SK-N-SH (cell line): ENCODE data around the gene SYNGR2. TPM values are rescaled to one million over a fixed set of nuclear protein-coding genes. Genes with fewer than 3 reads are reported as not detected.

Experiments
- CTCF ChIA-PET: fragments of 300-600, 350-600 bp; formaldehyde crosslinking; extraction: SDS; loops from one replicate; lab custom pipeline; 2021; lab: Yijun Ruan, JAX
- POLR2A ChIA-PET: fragments of 350-600 bp; sonication (Branson Sonifier 250); formaldehyde crosslinking; extraction: SDS; loops from one replicate; lab custom pipeline; 2020; ENCODE audit warnings: antibody characterized with exemption, inconsistent platforms; lab: Yijun Ruan, JAX
- DNase-seq: peaks from one replicate; pipeline ENCODE4 v3.0.0; 2012
- H2AFZ ChIP-seq: fragments of 200-600 bp; sonication (generic); 2 replicates; pipeline ENCODE4 v1.8.1; 2016; ENCODE audit warnings: antibody characterized with exemption, mild to moderate bottlenecking, low read depth
- H3F3A ChIP-seq: fragments of 200-600 bp; sonication (generic); replicated peaks from 2 replicates; pipeline ENCODE3; 2016; ENCODE audit warnings: antibody characterized with exemption, mild to moderate bottlenecking; ENCODE audit not compliant: insufficient read depth
- H3K27ac ChIP-seq, 2 experiments: fragments of 200-500 bp in 1 of 2; fragments of 200-600 bp in 1 of 2; sonication (Bioruptor generic) in 1 of 2; sonication (generic), shearing (Covaris generic) in 1 of 2; 2 replicates each; pipeline versions ENCODE4 v1.5.1 to v1.6.1; 2014 to 2016; ENCODE audit warnings: low read depth in 2 of 2, inconsistent platforms in 1 of 2, low read length in 1 of 2, mild to moderate bottlenecking in 1 of 2, mixed read lengths in 1 of 2
- H3K27me3 ChIP-seq: fragments of 200-600 bp; sonication (generic), shearing (Covaris generic); 2 replicates; pipeline ENCODE4 v1.6.1; 2016; ENCODE audit warnings: mixed run types; ENCODE audit not compliant: insufficient read depth
- H3K36me3 ChIP-seq, 2 experiments: fragments of 200-500 bp in 1 of 2; fragments of 200-600 bp in 1 of 2; sonication (Bioruptor generic) in 1 of 2; sonication (generic) in 1 of 2; replicated peaks in 1 of 2; 2 replicates each; pipeline versions ENCODE3 to v1.5.1; 2014 to 2016; ENCODE audit warnings: low read length in 1 of 2, mild to moderate bottlenecking in 1 of 2; ENCODE audit not compliant: insufficient read depth in 2 of 2, control insufficient read depth in 1 of 2
- H3K4me1 ChIP-seq, 2 experiments: fragments of 200-500 bp in 1 of 2; fragments of 200-600 bp in 1 of 2; sonication (Bioruptor generic) in 1 of 2; sonication (generic), shearing (Covaris generic) in 1 of 2; 2 replicates each; pipeline versions ENCODE4 v1.5.1 to v1.6.1; 2014 to 2016; ENCODE audit warnings: low read depth in 1 of 2, low read length in 1 of 2, mixed run types in 1 of 2; ENCODE audit not compliant: insufficient read depth in 2 of 2, control insufficient read depth in 1 of 2
- H3K4me2 ChIP-seq: fragments of 200-600 bp; sonication (generic), shearing (Covaris generic); 2 replicates; pipeline ENCODE4 v1.6.1; 2017; ENCODE audit warnings: mixed run types
- H3K4me3 ChIP-seq, 2 experiments: fragments of 200-500 bp in 1 of 2; fragments of 200-600 bp in 1 of 2; sonication (Bioruptor generic) in 1 of 2; sonication (generic), shearing (Covaris generic) in 1 of 2; 2 replicates each; pipeline versions ENCODE4 v1.5.1 to v1.8.1; 2014 to 2016; ENCODE audit warnings: low read depth in 2 of 2, inconsistent platforms in 1 of 2, low read length in 1 of 2, mild to moderate bottlenecking in 1 of 2, mixed read lengths in 1 of 2, moderate library complexity in 1 of 2
- H3K79me2 ChIP-seq: fragments of 200-600 bp; sonication (generic); 2 replicates; pipeline ENCODE4 v1.8.1; 2017; ENCODE audit warnings: mild to moderate bottlenecking; ENCODE audit not compliant: insufficient read depth
- H3K9ac ChIP-seq: fragments of 200-600 bp; sonication (generic); 2 replicates; pipeline ENCODE4 v1.6.1; 2017; ENCODE audit warnings: mixed run types
- H3K9me2 ChIP-seq: fragments of 200-600 bp; sonication (generic); 2 replicates; pipeline ENCODE4 v1.6.1; 2017; ENCODE audit warnings: mixed run types
- H3K9me3 ChIP-seq: fragments of 200-600 bp; sonication (generic); 2 replicates; pipeline ENCODE4 v1.6.1; 2017; ENCODE audit warnings: mixed run types, mild to moderate bottlenecking, moderate library complexity
- H4K20me1 ChIP-seq: fragments of 200-600 bp; sonication (generic); 2 replicates; pipeline ENCODE4 v1.6.1; 2017; ENCODE audit warnings: mild to moderate bottlenecking, mixed run types; ENCODE audit not compliant: insufficient read depth
- EZH2phosphoT487 ChIP-seq: fragments of 200-600 bp; sonication (generic); IDR thresholded peaks from 2 replicates; pipeline ENCODE4 v1.6.1; 2017; ENCODE audit warnings: low read depth, mixed run types, mild to moderate bottlenecking, antibody characterized with exemption, moderate library complexity, borderline replicate concordance
- FOXM1 ChIP-seq: IDR thresholded peaks from 2 replicates; pipeline ENCODE4 v1.4.0; 2012; ENCODE audit warnings: low read depth, mild to moderate bottlenecking
- GATA2 ChIP-seq: sonication (generic); formaldehyde crosslinking; IDR thresholded peaks from 2 replicates; pipeline ENCODE4 v1.5.0; 2020; ENCODE audit warnings: mild to moderate bottlenecking, missing genetic modification reagents
- IRF3 ChIP-seq: fragments of 150-350 bp; IDR thresholded peaks from 2 replicates; pipeline ENCODE4 v1.6.1; 2016; ENCODE audit warnings: mild to moderate bottlenecking, low read depth, low read length
- JUND ChIP-seq: IDR thresholded peaks from 2 replicates; pipeline ENCODE4 v1.4.0; 2012
- MAX ChIP-seq: IDR thresholded peaks from 2 replicates; pipeline ENCODE4 v1.4.0; 2012; ENCODE audit warnings: low read depth
- RXRA ChIP-seq: IDR thresholded peaks from 2 replicates; pipeline ENCODE4 v1.4.0; 2012; ENCODE audit warnings: low read depth, mild to moderate bottlenecking, borderline replicate concordance
- SIN3A ChIP-seq: IDR thresholded peaks from 2 replicates; pipeline ENCODE4 v1.6.1; 2012; ENCODE audit warnings: low read depth, mild to moderate bottlenecking, low read length, moderate library complexity, borderline replicate concordance
- TCF12 ChIP-seq: IDR thresholded peaks from 2 replicates; pipeline ENCODE4 v1.4.0; 2012
- YY1 ChIP-seq: IDR thresholded peaks from 2 replicates; pipeline ENCODE4 v1.4.0; 2012; ENCODE audit warnings: low read depth, mild to moderate bottlenecking
- WGBS: methylation state at CpG from one replicate; pipeline ENCODE4 v1.1.6; 2017; ENCODE audit warnings: low lambda C conversion rate; 5-methylcytosine and 5-hydroxymethylcytosine counted together
- polyA plus RNA-seq, 3 experiments: library from polyadenylated mRNA; depleted of rRNA; stranded (reverse); fragments of >200 nt; gene quantifications; 2 replicates each; pipeline ENCODE4 v1.2.3, GENCODE V29; 2012
- TF ChIP-seq, protein P1 (sequence below): IDR thresholded peaks from 2 replicates; pipeline ENCODE4; 2012
- TF ChIP-seq, protein P2 (sequence below): IDR thresholded peaks from 2 replicates; pipeline ENCODE4 v1.4.0; 2012; ENCODE audit warnings: low read depth, borderline replicate concordance

Gene SYNGR2
- polyA plus RNA-seq, 1 of the 3 experiments (the other 2 are of a cell fraction), result 181 TPM

DNA sequence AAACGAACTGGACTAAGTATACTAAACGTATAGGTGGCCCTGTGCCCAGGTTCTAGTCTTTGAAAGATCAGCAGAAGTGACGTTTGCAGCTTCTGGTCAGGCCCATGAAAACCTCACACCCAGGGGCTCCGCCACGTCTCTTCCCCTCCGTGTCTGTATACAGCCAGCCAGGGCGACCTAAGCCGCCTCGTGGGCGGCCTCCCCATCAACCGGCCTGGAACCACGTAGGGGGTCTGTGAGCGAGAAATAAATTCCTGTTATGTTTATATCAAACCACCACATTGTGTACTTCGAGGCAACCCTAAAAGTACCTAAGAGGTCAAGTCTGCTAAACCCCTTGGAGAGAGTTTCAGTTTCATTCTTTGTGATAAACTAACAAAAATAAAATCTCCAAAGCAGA, 11.7 kb downstream of the SYNGR2 start:
- Histone ChIP-seq H3K9me3 (no peaks in the 10 kb centered on the region), H3K9ac (no peak overlapping the region), H3K27me3 (no peaks in the 10 kb centered on the region), H3F3A (no peaks in the 10 kb centered on the region), H3K79me2 (peaks cover 20% of the 10 kb centered on the region), H3K36me3 (no peaks in the 10 kb centered on the region), H3K4me2 (no peak overlapping the region), H3K9me2 (no peaks in the 10 kb centered on the region), H3K27ac (no peak overlapping the region), H2AFZ (no peak overlapping the region), H3K4me3 (no peak overlapping the region), H4K20me1 (peaks cover 5% of the 10 kb centered on the region; the same call in 1 of the 2 replicates), H3K4me1 (peaks cover 0 to 7% of the 10 kb centered on the region in 2 experiments; a peak in 1 of 4 replicates)
- WGBS, result 91% methylated on average over 14 of the region's 14 CpGs
- 0 out of 2 replicates have a peak, but pooled peaks have one; percentile 1 for TF ChIP-seq MAX
- TF ChIP-seq, protein P1, sequence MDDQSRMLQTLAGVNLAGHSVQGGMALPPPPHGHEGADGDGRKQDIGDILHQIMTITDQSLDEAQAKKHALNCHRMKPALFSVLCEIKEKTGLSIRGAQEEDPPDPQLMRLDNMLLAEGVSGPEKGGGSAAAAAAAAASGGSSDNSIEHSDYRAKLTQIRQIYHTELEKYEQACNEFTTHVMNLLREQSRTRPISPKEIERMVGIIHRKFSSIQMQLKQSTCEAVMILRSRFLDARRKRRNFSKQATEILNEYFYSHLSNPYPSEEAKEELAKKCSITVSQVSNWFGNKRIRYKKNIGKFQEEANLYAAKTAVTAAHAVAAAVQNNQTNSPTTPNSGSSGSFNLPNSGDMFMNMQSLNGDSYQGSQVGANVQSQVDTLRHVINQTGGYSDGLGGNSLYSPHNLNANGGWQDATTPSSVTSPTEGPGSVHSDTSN, result no peak
- TF ChIP-seq FOXM1, result no peak
- no peak for TF ChIP-seq RXRA
- no peak for TF ChIP-seq IRF3
- TF ChIP-seq TCF12, result no peak
- TF ChIP-seq SIN3A, result no peak
- no peak for TF ChIP-seq EZH2phosphoT487
- ChIA-PET POLR2A (no interaction called here), CTCF (interaction anchor here (1.4 to 4.8 kb wide), 3 partner anchors 10 to 70 kb away, joined by 4 to 25 read pairs (median 7); no protein-coding TSS in a partner anchor)
- DNase-seq, result no peak

DNA sequence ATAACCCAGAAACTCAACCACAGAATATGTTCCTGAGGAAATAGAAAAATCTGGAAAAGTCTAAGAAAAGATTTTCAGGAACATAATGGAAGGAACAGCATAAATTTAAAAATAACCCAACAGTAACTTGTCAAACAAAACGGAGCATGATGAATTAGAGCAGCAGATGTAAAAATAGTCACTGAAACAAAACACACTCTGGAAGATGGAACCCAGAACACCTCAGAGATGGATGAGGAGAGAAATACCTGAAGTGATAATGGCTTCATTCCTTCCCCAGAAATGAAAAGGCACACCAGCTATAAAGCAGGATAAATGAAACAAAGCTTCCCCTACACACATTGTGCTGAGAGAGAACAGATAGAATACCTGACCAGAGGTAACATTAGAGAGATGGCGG, 12.1 kb downstream of the SYNGR2 start:
- DNase-seq, result no peak
- WGBS, result 91% methylated on average over 2 of the region's 2 CpGs
- Histone ChIP-seq H3F3A (no peaks in the 10 kb centered on the region), H3K9me3 (no peaks in the 10 kb centered on the region), H2AFZ (no peak overlapping the region; the same call in 1 of the 2 replicates), H3K36me3 (no peaks in the 10 kb centered on the region), H3K4me2 (no peak overlapping the region)
- POLR2A ChIA-PET, result no interaction called here
- TF ChIP-seq, protein P2, sequence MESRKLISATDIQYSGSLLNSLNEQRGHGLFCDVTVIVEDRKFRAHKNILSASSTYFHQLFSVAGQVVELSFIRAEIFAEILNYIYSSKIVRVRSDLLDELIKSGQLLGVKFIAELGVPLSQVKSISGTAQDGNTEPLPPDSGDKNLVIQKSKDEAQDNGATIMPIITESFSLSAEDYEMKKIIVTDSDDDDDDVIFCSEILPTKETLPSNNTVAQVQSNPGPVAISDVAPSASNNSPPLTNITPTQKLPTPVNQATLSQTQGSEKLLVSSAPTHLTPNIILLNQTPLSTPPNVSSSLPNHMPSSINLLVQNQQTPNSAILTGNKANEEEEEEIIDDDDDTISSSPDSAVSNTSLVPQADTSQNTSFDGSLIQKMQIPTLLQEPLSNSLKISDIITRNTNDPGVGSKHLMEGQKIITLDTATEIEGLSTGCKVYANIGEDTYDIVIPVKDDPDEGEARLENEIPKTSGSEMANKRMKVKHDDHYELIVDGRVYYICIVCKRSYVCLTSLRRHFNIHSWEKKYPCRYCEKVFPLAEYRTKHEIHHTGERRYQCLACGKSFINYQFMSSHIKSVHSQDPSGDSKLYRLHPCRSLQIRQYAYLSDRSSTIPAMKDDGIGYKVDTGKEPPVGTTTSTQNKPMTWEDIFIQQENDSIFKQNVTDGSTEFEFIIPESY, result no peak
- TF ChIP-seq GATA2, result no peak
- TF ChIP-seq YY1, result no peak
- no peak for TF ChIP-seq JUND
- TF ChIP-seq, all 33 proteins: peak for 0
- H3K9ac ChIP-seq, result no peak overlapping the region
- H3K4me3 ChIP-seq, result no peak overlapping the region
- no peaks in the 10 kb centered on the region for H3K27me3 ChIP-seq
- H3K9me2 ChIP-seq, result no peaks in the 10 kb centered on the region
- no peak overlapping the region for H3K27ac ChIP-seq
- peaks cover 0 to 7% of the 10 kb centered on the region in 2 experiments; a peak in 1 of 4 replicates for H3K4me1 ChIP-seq
- H4K20me1 ChIP-seq, result peaks cover 7% of the 10 kb centered on the region; the same call in 1 of the 2 replicates
- H3K79me2 ChIP-seq, result peaks cover 25% of the 10 kb centered on the region
- CTCF ChIA-PET, result interaction anchor here (1.4 to 4.8 kb wide), 2 partner anchors 68 to 70 kb away, joined by 4 to 25 read pairs; no protein-coding TSS in a partner anchor
